ENCODE measurements around the gene ATP6V1G1.

Gene ATP6V1G1, protein sequence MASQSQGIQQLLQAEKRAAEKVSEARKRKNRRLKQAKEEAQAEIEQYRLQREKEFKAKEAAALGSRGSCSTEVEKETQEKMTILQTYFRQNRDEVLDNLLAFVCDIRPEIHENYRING

DNA sequence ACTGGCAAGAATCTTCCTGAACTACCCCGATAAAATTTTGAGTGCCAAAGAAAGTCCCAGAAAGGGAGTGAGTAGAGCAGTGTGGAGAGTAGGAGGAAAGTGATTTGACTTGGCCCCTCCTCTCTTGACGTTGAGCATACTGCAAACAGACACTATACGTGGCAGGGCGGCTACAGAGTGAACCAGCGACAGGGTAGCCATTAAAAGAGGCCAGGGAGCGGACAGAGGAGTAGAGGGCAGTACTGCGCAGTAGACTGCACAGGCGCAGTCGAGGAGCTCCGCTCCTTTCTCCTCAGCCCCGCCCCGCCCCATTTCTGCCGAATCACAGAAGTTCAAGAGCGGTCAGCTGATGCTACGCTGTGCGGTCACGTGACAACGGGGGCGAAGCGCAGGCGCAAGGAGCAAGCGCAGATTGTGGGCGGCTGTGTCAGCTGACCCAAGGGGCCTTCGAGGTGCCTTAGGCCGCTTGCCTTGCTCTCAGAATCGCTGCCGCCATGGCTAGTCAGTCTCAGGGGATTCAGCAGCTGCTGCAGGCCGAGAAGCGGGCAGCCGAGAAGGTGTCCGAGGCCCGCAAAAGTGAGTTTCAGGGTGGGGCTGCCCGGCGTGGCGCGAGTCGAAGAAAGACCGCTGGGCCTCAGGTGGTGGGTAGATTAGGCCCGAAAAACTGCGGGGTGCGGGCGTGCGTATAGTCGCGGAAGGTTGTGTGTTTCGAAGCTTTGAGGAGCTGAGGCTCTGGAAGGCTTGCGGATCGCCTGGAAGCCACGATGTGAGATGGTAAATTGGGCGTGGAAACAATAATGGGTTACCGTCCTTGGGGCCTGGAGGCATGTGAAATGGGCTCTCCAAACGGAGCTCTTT is at the start of gene ATP6V1G1:
Gene ATP6V1G1, plus strand, starts transcription at position 425 of the 858 bp plus-strand sequence. Its CDS starts 70 bp downstream, at position 495.
- TF ChIP-seq, protein P1, sequence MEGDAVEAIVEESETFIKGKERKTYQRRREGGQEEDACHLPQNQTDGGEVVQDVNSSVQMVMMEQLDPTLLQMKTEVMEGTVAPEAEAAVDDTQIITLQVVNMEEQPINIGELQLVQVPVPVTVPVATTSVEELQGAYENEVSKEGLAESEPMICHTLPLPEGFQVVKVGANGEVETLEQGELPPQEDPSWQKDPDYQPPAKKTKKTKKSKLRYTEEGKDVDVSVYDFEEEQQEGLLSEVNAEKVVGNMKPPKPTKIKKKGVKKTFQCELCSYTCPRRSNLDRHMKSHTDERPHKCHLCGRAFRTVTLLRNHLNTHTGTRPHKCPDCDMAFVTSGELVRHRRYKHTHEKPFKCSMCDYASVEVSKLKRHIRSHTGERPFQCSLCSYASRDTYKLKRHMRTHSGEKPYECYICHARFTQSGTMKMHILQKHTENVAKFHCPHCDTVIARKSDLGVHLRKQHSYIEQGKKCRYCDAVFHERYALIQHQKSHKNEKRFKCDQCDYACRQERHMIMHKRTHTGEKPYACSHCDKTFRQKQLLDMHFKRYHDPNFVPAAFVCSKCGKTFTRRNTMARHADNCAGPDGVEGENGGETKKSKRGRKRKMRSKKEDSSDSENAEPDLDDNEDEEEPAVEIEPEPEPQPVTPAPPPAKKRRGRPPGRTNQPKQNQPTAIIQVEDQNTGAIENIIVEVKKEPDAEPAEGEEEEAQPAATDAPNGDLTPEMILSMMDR (IDR thresholded peaks at IDR 0.05; ENCODE audit: insufficient read depth, missing control alignments): peak; percentile 3
- FAIRE-seq (no peak), DNase-seq (ENCODE audit: insufficient read length, low spot score) (peak; percentile 88)

DNA sequence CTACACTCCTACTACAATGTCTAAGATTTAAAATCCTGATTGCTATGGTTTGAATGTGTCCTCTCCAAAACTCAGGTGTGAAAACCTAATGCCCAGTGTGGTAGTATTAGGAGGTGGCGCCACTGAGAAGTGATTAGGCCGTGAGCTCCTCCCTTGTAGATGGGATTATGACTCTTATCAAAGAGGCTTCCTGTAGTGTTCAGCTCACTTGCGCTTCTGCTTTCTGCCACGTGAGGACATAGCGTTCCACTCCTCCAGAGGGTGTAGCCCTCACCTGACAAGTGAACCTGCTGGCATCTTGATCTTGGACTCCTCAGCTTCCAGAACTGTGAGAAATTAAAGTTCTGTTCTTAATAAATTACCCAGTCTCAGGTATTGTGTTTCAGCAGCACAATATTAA is 49.3 kb upstream of the ATP6V1G1 start:
- DNase-seq (ENCODE audit: insufficient read length, low spot score): no peak
- no peak for FAIRE-seq
- TF ChIP-seq, protein P1 (IDR thresholded peaks at IDR 0.05; ENCODE audit: insufficient read depth, missing control alignments): peak; percentile 17

DNA sequence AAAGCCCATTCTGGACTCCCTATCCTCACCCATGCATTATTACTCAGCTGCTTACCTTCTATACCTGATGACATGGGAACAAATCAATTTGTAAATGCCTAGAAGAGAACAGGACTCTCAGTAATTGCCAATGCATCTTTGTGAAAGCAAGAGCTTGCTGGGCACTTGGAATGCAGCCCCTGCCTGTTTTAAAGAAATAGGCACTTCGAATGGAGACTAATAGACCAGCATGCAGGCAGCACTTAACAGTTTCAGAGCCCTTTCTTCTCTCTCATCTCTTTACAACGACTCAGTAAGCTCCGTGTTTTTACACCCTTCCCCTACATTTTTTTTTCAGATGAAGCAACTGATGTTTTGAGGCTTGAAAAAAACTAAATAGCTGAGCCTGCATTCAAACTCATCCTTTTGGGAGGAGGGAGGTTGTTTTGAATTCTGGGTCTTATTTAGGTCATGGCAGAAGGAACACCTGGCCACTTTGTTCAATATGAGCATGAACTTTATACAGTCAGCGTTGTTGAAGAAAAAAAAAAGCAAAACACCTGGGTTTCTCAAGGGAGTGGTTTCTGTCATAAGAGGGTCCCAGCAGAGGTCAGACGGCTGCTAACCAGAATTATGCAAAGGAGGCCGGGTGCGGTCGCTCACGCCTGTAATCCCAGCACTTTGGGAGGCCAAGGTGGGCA is 47.7 kb upstream of the ATP6V1G1 start:
- TF ChIP-seq, protein P1 (IDR thresholded peaks at IDR 0.05; ENCODE audit: insufficient read depth, missing control alignments): no peak
- FAIRE-seq (no peak), DNase-seq (ENCODE audit: insufficient read length, low spot score) (no peak)

DNA sequence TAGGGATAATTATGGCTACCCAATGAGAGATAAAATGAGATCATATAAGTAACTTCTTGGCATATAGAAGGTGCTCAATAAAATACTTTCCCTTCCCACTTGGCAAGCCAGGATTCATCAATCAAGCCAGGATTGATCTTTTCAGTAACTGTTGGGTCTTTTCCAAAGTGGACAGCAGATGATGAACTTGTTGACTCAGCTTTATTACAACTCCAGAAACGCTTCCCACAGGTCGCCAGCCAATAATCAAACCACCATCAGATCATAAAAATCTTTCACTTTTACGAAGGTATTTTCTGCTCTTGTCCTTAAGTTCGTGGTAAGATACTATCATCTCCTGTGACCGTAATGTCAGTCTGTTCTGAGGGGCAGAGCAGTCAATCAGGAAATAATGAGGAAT is 42.5 kb upstream of the ATP6V1G1 start:
- DNase-seq (ENCODE audit: insufficient read length, low spot score) (no peak), FAIRE-seq (no peak)
- TF ChIP-seq, protein P1 (IDR thresholded peaks at IDR 0.05; ENCODE audit: insufficient read depth, missing control alignments): no peak

DNA sequence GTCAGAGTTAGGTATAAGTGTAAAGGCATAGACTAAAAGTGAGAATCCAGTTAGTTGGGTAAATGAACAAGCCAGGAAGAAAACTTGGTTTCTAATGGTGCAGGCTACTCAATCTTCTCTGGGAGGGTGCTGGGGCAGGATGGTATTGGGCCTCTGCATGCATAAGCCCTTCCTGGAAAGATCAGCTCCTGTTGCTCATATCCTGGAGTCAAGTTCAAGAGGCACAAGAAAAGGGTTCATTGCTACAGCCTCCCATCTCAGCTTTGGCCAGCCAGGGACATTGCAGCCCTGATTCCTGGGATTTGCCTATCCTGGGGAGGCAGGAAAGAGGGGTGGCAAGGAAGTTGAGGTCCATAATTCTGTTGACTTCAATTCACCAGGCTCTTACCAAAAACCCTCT is 40.7 kb upstream of the ATP6V1G1 start:
- TF ChIP-seq, protein P1 (IDR thresholded peaks at IDR 0.05; ENCODE audit: insufficient read depth, missing control alignments): no peak
- FAIRE-seq (no peak), DNase-seq (ENCODE audit: insufficient read length, low spot score) (no peak)

DNA sequence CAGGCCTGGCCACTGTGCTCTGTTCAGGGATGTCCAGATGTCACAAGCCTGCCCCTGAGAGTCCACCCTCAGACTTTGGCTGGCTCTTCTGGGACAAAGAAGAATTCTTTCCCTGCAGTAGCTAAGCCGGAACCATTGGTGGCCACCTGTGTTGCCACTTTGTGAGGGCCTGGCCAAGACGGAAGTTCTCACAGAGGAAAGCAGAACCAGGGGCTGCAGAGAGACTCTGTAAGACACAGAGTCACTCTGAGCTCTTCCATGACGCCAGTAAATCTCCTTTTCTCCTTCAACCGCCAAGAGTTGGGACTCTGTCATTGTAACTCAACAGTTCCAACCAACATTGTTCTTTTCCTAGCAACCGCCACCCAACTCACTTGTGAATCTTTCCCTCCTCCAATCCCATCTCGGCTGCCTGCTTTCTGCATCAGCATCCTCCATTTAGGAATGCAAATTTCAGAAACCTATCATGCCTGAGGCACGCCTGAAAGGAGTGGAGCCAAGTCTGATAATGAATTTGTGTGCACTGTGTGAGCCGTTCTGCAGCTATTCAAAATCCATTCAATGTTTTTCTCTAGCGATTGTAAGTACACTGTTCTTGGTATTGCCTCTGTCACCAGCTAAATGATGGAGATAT is 37.8 kb upstream of the ATP6V1G1 start:
- DNase-seq (ENCODE audit: insufficient read length, low spot score) (no peak), FAIRE-seq (no peak)
- TF ChIP-seq, protein P1 (IDR thresholded peaks at IDR 0.05; ENCODE audit: insufficient read depth, missing control alignments): no peak
